ENCODE results near the gene SEPTIN3.

The SEPTIN3 gene, protein sequence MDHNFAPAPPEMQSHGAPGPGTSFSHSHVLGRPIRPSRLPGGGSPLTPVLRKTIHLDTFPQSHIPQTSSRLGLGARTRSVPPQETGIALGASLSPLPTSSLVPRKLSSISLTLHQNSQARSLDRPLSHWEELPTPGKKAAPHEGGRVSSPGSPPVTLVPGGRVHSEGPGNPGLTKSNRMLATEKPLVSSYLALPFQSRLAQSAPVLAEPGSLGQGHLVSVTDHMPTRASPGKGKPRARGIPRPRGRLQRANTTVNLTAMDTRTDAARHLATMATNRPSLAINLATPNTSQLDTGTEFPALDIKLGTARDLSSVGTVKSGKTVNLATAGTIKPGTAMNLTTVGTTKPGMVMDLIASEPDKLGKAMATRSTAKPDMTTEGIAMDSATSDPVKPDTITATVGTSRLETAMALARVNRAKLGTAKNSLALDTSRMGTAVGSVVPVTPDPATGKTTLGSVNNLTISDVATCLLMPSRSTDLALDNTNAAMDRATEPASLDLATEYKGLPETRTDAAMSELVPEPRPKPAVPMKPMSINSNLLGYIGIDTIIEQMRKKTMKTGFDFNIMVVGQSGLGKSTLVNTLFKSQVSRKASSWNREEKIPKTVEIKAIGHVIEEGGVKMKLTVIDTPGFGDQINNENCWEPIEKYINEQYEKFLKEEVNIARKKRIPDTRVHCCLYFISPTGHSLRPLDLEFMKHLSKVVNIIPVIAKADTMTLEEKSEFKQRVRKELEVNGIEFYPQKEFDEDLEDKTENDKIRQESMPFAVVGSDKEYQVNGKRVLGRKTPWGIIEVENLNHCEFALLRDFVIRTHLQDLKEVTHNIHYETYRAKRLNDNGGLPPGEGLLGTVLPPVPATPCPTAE
- total RNA-seq: 0 to 1.3 (median 0.82) reads per million in 3 experiments

DNA sequence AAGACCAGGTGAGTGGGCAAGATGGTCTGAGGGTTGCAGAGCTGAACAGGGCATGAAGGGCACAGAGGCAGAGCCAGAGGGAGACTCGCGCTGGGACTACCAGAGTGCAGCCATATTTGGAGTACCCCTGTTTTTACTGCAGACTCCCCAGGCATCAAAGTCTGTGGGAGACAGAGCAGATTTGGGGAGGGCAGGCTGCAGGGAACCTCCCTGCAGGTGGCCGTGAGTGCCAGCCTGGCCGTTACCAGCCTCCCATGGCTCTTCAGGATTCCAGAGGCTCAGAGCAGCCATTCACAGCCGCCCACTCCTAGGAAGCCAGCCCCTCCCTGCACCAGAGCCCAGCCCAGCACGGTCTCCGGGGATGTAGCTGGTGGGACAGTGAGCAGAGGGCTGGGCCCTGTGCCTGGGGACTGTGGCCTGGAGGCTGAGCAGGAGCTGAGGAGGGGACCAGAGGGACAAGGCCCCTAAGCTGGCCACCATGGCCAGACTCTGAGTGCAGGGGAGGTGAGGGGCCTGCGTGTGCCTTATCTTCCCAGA lies at the start of gene SEPTIN3:
TSS of gene SEPTIN3 (plus strand) at position 334 of the 537 bp plus-strand sequence. CDS start 2,050 bp downstream, outside the sequence.
- DNase-seq: no peak

DNA sequence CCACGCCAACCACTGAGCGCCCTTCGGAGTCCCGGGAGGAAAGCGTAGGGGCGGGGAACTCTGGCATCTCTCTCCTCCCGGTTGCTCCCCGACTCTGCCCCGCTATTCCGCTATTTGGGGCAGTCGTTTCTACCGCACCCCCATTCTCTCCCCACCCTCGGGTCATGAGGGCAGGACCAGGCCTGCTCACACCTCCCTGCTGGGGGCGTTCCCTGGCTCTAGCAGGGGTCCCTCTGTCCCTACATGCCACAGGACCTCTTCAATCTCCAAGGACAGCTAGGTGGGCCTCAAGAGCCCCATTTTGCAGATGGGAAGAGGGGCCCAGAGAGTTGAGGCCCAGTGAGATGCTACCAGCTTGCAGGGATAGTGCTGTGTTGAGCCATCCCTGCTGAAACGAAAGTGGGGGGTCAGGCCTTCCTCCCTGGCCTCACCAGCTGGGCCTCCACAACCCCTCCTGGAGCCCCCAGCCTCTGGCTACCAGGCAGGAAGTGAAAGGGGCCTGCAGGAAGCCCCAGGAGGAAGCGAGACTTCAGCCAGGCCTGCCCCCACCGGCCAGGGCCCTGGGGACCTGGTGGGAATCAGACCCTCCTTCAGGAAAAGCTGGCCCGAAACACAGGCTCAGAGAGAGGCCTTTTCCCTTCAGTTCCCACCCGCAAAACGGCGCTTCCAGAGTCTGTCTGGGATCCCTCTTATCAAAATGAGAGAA lies 48.8 kb upstream of the SEPTIN3 start:
- DNase-seq: no peak

DNA sequence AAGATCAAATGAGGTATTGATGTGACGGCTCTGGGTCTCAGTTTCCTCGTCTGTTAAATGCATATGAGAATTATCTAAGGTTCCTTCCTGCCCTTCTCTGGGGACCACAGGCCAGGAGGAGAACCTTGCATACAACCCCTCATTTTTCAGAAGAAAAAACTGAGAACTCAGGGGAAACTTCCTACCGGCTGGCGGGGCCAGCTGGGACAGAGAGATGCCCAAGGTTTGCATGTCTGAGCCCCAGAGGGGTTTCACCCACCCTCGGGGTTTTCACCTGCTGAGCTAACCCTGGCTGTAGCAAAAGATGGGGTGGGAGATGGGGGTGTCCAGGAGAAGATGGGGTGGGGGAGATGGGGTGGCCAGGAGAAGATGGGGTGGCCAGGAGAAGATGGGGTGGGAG lies 46.9 kb upstream of the SEPTIN3 start:
- no peak for DNase-seq

DNA sequence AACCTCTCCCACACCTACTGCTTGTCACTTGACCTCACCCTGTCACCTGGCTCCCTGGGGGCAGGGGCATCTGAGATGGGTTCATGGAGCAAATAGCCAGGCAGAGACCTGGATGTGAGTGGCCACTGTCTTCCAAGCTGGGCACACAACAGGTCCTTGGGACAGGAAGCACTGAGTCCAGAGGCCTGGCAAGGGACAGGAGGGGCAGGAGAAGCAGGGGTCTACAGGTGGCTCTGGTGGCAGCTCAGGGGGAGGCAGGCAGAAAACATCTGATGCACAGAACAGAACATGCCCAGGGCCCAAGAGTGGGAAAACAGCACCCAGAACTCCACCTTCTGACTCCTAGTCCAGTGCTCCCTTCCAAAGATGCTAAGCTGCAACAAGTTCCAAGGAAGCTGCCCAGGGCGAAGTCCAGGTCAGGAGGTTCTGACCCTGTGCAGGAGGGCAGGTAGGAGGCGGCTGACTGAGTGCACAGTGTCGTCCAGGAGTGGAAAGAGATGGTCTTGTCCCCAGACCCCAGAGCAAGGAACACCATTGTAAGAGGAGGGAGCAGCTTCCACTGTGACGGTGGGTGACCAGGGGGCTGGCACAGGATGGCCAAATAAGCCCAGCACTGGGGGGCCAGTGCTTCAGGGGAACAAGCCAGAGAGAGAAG lies 46.2 kb upstream of the SEPTIN3 start:
- no peak for DNase-seq

DNA sequence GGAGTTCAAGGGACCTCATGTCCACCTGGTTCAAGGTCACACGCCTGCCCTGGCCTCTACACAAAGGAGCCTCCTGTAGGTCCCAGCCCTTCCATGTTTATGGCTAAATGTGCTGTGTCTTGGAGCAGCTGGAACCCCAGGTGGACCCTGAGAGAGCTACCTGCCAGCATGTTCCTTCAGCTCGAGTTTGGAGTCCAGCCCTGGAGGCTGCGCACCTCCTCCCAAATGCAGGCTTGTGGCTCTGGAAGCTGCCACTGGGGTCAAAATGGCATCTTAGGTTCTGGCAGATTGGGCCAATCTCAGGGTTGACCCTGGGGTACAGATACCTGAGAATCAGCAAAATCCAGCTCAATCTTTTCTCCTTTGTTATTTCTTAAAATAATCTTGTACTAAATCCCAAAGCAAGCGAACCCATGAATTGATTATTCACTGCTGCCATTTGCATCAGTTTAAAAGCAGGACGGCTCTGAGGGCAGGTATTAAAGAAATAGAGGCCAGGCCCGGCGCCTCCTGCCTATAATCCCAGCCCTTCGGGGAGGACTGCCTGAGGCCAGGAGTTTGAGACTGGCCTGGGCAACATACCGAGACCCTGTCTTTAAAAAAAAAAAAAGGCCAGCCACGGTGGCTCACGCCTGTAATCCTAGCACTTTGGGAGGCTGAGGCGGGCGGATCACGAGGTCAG lies 45.5 kb upstream of the SEPTIN3 start:
- no peak for DNase-seq

DNA sequence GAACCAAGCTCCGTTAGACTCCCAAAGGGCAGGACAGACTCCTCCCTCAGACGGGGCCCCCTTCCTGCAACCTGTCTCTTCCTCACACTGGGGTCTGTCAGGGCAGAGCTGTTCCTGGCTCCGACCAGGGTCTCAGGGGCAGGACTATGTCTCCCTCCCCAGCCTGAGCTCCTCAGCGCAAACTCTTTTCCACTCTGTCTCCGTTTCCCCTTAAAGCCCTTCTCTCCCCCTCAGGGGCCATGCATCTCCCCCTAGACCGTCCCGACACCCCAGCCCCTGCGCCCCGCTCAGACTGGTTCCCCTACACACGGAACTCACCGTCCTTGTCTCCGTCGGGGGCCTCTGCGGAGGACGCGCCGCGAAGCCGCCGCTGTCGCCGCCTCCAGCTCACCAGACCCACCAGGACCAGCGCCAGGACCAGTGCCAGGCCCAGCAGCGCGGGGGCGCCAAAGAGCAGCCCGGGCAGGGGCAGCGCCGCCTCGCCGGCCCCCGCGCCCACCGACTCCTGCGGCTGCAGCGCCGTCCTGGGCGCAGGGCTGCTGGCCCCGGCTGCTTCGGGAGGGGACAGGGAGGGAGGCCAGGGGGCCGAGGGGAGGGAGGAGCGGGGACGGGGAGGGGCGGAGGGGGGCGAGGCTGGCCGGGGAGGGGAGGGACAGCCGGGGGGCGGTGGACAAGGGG lies 43.3 kb upstream of the SEPTIN3 start:
- DNase-seq: peak; percentile 72

DNA sequence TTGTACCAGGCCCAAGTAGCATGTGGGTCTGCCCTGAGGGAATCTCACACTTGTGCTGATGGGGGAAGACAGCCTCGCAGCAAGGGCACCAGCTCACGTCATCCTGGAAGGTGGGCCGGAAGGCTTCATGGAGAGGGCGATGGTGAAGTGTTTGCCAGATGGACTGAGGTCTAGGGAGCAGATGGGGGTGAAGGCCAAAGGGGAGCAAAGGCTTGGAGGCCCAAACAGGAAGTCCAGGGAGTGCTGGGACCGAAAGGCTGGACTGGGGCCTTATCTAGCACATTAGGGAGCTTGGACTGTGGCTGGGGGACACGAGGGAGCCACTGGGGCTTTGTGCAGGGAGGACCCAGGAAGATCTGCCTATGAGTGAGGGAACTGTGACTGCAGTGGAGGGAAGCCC lies 41.4 kb upstream of the SEPTIN3 start:
- no peak for DNase-seq

DNA sequence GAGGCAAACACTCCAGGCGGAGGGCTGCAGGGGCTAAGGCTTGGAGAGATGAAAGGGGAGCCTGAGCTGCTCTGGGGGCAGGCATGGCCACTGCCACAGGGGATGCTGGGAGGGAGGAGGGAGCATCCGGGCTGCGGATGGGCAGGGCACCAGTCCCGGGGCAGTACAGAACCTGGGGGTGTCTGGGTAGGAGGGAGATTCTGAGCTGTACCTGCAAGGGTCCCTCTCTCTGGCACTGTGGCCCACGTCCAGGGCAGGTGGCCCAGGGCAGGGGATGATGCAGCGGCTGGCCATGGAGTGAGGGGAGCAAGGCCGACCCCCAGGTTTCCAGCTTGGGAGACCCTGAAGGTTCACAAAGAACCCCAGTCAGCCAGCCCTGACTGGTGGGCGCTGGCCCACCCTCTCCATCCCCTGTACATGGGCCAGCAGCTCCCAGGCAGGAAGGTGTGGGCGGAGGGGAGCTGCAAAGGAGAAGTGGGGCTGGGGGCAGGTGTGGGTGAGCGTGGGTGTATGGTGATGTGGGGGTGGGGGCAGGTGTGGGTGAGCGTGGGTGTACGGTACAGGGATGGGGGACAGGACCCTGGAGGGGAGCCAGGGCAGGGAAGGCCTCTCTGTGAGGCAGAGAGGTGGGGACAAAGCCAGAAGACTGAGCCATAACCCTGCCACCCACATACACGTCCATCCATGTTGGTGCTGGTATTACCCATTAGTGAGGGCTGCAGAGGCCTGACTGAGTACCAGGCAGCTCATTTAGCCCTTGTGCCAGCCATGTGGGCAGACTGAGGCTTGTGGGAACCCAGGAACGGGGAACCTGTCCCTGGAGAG lies 40.4 kb upstream of the SEPTIN3 start:
- no peak for DNase-seq

DNA sequence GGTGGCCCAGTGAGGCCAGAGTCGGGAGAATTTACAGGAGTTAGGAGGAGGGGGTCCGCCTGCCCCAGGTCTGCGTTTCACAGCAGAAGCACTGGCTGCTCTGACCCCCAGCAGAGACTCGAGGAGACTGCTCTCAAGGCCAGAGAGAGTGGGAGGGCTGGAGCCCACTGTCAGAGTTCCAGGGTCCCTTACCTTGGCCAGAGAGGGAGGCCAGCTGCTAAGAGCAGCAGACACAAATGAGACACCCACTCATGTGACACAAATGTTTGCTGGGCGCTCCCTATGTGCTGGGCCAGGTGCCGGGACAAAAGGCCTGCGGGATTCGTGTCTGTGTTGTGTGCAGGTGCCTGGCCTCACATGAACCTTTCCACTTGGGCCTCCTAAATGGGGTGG lies 39.8 kb upstream of the SEPTIN3 start:
- no peak for DNase-seq

DNA sequence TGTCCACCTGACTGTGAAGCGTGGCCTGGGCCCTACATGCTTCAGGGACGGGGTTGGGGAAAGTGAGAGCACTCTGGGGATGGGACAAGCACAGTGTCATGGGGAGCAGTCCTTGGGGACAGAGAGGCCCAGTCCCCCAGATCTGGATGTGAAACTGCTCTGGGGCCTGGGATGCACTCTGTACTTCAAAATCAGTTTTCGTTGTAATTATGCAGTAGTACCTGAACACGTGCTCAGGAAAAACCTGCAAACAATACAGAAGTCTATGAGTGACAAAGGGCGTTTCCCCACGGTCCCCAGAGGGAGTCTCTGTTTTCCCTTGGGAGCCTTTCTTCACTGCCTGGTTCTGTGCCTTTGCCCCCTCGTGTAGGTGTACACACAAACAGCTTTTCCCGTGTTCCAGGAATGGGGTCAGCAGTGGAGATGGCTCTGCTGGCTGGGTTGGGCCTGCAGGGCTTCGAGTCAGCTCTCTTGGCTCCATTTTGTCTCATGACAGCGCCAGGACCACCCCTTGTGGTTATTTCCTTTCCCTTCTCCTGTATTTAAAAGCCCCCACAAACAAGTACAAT lies 37.5 kb upstream of the SEPTIN3 start:
- DNase-seq: no peak

DNA sequence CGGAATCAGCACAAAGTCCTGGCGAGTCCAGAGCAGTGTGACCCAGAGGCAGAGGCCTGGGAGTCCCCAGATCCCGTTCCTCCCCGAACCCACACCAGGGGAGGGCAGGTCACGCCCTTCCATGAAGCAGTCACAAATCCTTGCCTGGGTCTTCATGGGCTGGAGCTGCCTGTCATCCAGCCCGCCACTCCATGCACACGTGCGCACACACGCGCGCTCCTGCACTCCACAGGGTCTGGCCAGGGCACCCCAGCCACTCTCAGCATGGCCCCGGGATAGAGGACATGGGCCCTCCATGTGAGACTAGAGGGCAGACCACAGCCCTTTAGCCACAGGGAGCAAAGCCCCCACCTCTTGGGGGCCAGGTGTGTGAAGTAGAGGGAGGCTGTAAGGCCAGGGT lies 36.9 kb upstream of the SEPTIN3 start:
- DNase-seq: no peak

DNA sequence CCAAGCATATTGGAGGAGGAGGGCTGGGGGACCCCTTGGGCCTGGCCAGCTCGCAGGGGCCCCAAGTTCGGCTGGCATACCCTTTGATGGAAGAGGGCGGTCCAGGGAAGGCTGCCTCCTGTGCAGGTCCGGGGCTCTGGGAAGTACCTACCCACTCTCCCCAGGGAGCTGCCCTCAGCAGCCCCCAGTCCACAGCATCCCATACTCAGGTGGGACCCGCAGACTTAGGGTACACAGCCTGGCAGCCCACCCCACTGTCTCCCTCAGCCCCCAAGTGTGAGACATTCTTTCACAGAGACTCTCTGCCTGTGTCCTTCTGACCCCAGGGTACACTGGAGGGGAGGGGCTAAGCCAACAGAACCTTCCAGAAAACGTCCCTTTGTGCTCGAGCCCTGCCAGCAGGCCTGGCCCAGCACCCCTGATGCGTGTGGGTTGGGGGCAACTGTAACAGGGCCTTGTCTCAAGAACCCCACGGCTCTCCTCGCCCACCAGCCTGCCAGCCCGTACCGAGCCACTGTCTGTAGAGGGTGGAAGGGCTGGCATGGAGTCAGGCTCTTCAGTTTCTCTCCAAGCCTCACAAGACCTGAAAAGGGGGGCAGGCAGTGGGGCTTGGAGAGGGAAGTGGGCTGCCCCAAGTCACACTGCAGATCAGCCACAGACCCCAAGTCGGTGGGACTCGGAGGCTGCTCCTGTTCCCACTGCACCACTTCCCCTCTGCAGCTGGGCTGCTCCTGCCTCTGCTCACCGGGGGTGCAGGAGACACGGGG lies 35.6 kb upstream of the SEPTIN3 start:
- DNase-seq: no peak

DNA sequence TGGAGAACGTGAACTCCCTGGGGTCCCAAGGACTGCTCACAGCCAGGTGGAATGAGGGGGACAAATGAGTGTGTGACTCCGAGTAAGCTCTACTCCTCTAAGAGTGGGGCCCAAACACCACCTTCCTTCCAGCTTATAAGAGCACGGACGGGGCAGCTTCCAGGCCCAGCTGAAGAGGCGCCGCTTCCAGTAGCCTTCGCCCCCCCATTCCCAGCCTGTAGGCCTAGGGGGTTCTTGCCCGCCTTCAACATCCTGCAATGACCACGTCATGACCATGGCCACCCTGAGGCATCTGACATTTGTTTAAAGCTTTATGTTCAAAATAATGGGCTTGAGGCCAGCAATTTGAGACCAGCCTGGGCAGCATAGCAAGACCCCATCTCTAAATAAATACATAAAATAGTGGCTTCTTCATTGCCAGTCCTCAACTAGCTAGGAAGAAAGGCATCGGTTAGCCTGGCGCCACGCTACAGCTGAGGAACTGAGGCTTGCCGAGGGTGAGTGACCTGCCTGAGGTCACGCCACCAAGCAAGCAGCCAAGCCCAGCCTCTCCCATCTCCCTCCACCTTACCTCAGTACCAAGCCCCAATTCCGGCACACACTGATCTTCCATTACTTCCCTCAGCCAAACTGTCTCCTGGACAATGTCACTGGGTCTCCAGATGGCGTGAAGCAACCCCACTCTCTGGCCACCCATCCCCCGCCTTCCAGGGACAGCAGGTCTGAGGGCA lies 34.8 kb upstream of the SEPTIN3 start:
- no peak for DNase-seq

DNA sequence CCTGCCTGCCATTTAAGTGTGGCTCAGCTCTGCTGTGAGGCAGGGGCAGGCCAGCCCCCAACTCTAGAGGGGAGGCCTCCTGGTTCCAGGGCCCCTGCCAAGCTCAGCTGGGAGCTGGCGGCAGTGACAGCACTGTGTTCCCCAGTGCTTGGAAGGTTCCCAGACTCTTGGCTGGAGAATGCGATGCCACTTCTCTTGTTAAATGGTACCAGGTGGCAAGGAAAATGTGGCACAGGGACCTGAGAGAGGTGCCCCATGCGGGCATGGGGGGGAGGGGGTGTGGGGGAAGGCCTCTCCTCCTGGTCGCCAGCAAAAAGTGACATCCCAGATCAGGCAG lies 34.3 kb upstream of the SEPTIN3 start:
- DNase-seq: no peak

DNA sequence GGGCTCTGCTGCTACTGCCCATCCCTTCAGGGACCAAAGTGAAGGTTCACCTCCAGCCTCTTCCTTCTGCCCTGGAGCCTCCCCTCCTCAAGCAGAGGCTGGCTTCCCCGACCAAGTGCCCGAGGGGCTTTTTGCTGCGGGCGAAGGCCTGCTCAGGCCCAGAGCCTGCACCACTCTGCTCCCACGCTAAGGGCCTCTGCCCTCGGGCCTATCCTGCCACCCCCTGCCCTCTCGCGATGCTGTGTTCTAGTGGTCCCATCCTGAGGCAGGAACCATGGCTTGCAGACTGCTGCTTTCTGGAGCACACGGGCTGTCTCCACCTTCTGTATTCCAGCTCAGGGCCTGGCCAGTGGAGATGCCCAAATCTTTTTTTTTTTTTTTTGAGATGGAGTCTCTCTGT lies 33.7 kb upstream of the SEPTIN3 start:
- DNase-seq: no peak

DNA sequence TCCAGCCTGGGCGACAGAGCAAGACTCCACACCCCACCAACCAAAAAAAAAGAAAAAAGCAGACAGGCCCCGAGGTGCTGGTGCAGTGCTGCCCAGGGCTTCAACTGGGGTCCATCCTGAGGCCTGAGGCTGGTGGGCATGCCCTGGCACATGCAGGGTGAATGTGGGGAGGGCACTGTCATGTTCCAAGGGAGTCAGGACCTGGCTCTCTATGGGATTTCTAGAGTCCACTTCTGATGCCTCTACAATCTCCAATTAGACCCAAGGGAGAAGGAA lies 32.4 kb upstream of the SEPTIN3 start:
- DNase-seq: no peak

DNA sequence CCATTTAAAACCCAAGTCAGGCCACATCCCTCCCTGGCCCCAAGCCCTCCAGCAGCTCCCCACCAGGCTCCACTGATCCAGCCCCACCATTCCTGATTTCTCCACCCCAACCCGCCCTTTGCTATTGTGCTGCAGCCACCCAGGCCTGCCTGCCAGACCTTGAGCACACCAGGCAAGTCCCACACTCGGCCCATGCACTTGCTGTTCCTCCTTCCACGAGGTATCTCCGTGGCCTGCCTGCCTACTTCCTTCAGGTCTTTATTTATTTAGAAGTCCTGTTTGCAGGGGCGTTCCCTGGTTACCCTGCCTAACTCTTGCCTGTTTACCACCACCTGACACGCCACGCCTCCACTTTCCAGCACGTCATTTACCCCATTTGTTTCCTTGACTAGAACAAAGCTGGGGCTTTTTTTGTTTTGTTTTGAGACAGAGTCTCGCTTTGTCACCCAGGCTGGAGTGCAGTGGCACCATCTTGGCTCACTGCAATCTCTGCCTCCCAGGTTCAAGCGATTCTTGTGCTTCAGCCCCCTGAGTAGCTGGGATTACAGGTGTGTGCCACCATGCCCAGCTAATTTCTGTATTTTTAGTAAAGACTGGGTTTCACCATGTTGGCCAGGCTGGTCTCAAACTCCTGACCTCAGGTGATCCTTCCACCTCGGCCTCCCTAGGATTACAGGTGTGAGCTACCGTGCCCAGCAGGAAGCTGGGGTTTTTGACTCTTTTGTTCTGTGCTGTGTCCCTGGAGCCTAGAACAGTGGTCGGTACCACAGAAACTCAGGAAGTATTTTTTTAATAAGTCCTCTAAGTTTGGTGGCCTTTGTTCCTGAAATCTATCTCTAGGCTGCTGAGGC lies 29.0 kb upstream of the SEPTIN3 start:
- DNase-seq: peak; percentile 99

Measured in central memory CD4-positive, alpha-beta T cell (primary cell).